Measurements from ENCODE around the gene WSCD2.

- TF ChIP-seq CTCF (IDR thresholded peaks at IDR 0.05) (no peak), POLR2A (IDR thresholded peaks at IDR 0.05) (no peak)
Measured at GRCh38 chr12:108191086-108191485, 62.0 kb downstream of the WSCD2 start.

Data from body of pancreas (tissue), 4 donors.